HG02970 (cell line): ENCODE measurements around the gene WSCD2.

Experiments
- ATAC-seq: cut with Tn5 transposase; IDR thresholded peaks from one replicate; pipeline ENCODE4 v1.9.1; 2021; ENCODE audit warnings: mild to moderate bottlenecking, moderate library complexity, moderate number of reproducible peaks; ENCODE audit not compliant: unreplicated experiment, low FRiP score

The WSCD2 gene

GRCh38 chr12:108151533-108152169 is 22.6 kb downstream of the WSCD2 start:
- ATAC-seq = no peak

GRCh38 chr12:108152170-108152538 is 23.1 kb downstream of the WSCD2 start:
- ATAC-seq = no peak

- no peak for ATAC-seq
Measured at GRCh38 chr12:108156717-108157116, 27.6 kb downstream of the WSCD2 start.

- ATAC-seq = no peak
Measured at GRCh38 chr12:108157870-108158459, 28.9 kb downstream of the WSCD2 start.

- no peak for ATAC-seq
Measured at GRCh38 chr12:108162207-108162606, 33.1 kb downstream of the WSCD2 start.

- ATAC-seq = no peak
Measured at GRCh38 chr12:108166505-108166904, 37.4 kb downstream of the WSCD2 start.

GRCh38 chr12:108167974-108168373 is 38.9 kb downstream of the WSCD2 start:
- ATAC-seq = no peak

- no peak for ATAC-seq
Measured at GRCh38 chr12:108169708-108170107, 40.6 kb downstream of the WSCD2 start.

- ATAC-seq = no peak
Measured at GRCh38 chr12:108170164-108170563, 41.1 kb downstream of the WSCD2 start.

GRCh38 chr12:108172033-108172432 is 42.9 kb downstream of the WSCD2 start:
- no peak for ATAC-seq

GRCh38 chr12:108173160-108173559 is 44.1 kb downstream of the WSCD2 start:
- no peak for ATAC-seq

- ATAC-seq = no peak
Measured at GRCh38 chr12:108173892-108174291, 44.8 kb downstream of the WSCD2 start.

GRCh38 chr12:108174641-108175040 is 45.6 kb downstream of the WSCD2 start:
- ATAC-seq = no peak

GRCh38 chr12:108175310-108175709 is 46.2 kb downstream of the WSCD2 start:
- ATAC-seq = no peak

GRCh38 chr12:108176292-108176691 is 47.2 kb downstream of the WSCD2 start:
- ATAC-seq = no peak

GRCh38 chr12:108177131-108177530 is 48.0 kb downstream of the WSCD2 start:
- ATAC-seq = no peak

GRCh38 chr12:108179305-108179704 is 50.2 kb downstream of the WSCD2 start:
- ATAC-seq = no peak

GRCh38 chr12:108180255-108181094 is 51.4 kb downstream of the WSCD2 start:
- no peak for ATAC-seq

- ATAC-seq = no peak
Measured at GRCh38 chr12:108181095-108181454, 52.0 kb downstream of the WSCD2 start.

GRCh38 chr12:108182096-108182495 is 53.0 kb downstream of the WSCD2 start:
- ATAC-seq = no peak

- no peak for ATAC-seq
Measured at GRCh38 chr12:108185002-108185401, 55.9 kb downstream of the WSCD2 start.

GRCh38 chr12:108187831-108188230 is 58.7 kb downstream of the WSCD2 start:
- ATAC-seq = no peak
